Brain microvascular endothelial cell (primary cell): Measurements from ENCODE around the gene MAML2.

Experiments used
- DNase-seq: peaks from one replicate; pipeline ENCODE4 v3.0.0-alpha.2; 2020
- H3K27ac ChIP-seq: fragments of 250-450 bp; sonication (Bioruptor Pico); 2 replicates; pipeline ENCODE4 v1.5.1; 2020; ENCODE audit warnings: mild to moderate bottlenecking, moderate library complexity
- H3K27me3 ChIP-seq: fragments of 250-450 bp; sonication (Bioruptor Pico); replicated peaks from 2 replicates; pipeline ENCODE4 v1.5.1; 2020; ENCODE audit warnings: mild to moderate bottlenecking
- H3K36me3 ChIP-seq: fragments of 250-450 bp; sonication (Bioruptor Pico); replicated peaks from 2 replicates; pipeline ENCODE4 v1.5.1; 2020; ENCODE audit warnings: mild to moderate bottlenecking
- H3K4me3 ChIP-seq: 2 replicates; pipeline ENCODE4 v1.5.1; 2011; ENCODE audit warnings: low read depth, mild to moderate bottlenecking, control low read depth, low read length, moderate library complexity
- CTCF ChIP-seq: IDR thresholded peaks from 2 replicates; pipeline ENCODE4 v1.5.1; 2011; ENCODE audit warnings: low read depth, mild to moderate bottlenecking, moderate library complexity, low read length, control low read depth, inconsistent platforms; ENCODE audit errors: missing control alignments
- in situ Hi-C: cut with HindIII; loops from 2 replicates; pipeline ENCODE4 v1.10.0; 2017; ENCODE audit warnings: low sequenced_read_pairs, low pct_ligation_motif_present

The MAML2 gene

GRCh38 chr11:96254854-96255253, 88.1 kb downstream of the MAML2 start:
- Histone ChIP-seq H3K36me3 (no peaks in the 10 kb centered on the region), H3K4me3 (no peak overlapping the region), H3K27me3 (no peaks in the 10 kb centered on the region), H3K27ac (no peak overlapping the region)
- in situ Hi-C loops, result no loop called here
- no peak for DNase-seq
- no peak for TF ChIP-seq CTCF

GRCh38 chr11:96254087-96254486, 88.9 kb downstream of the MAML2 start:
- Histone ChIP-seq H3K4me3 (no peak overlapping the region), H3K27me3 (no peaks in the 10 kb centered on the region), H3K27ac (peak overlapping the region; percentile 27), H3K36me3 (no peaks in the 10 kb centered on the region)
- in situ Hi-C loops, result no loop called here
- TF ChIP-seq CTCF, result no peak
- peak; percentile 76 for DNase-seq

- TF ChIP-seq CTCF, result no peak
- peak; percentile 65 for DNase-seq
- no peak overlapping the region for H3K4me3 ChIP-seq
- peak overlapping the region; percentile 14 for H3K27ac ChIP-seq
- H3K36me3 ChIP-seq, result no peaks in the 10 kb centered on the region
- in situ Hi-C loops, result no loop called here
- H3K27me3 ChIP-seq, result no peaks in the 10 kb centered on the region
These were observed 96.1 kb downstream of the MAML2 start for GRCh38 chr11:96246718-96247552.

GRCh38 chr11:96242971-96243647, 99.9 kb downstream of the MAML2 start:
- in situ Hi-C loops, result no loop called here
- Histone ChIP-seq H3K36me3 (no peaks in the 10 kb centered on the region), H3K27me3 (no peaks in the 10 kb centered on the region), H3K4me3 (peak overlapping the region; percentile 51), H3K27ac (peak overlapping the region; percentile 97)
- peak; percentile 98 for DNase-seq
- no peak for TF ChIP-seq CTCF

- H3K27ac ChIP-seq, result peak overlapping the region; percentile 97
- H3K36me3 ChIP-seq, result no peaks in the 10 kb centered on the region
- in situ Hi-C loops, result no loop called here
- H3K27me3 ChIP-seq, result no peaks in the 10 kb centered on the region
- no peak for TF ChIP-seq CTCF
- no peak overlapping the region for H3K4me3 ChIP-seq
- DNase-seq, result no peak
These were observed 100.7 kb downstream of the MAML2 start for GRCh38 chr11:96242191-96242847.
